Transverse colon (tissue), 4 donors: ENCODE results near the gene KRT4. TPM values are rescaled to one million over a fixed set of nuclear protein-coding genes. Genes with fewer than 3 reads are reported as not detected.

ENCODE experiments used
- DNase-seq: peaks from one replicate; pipeline ENCODE4 v3.0.0-alpha.2; 2019
- H3K27ac ChIP-seq, 4 donors: fragments of 200-600 bp; sonication (generic); 2 replicates each; pipeline ENCODE4 v1.5.1; 2016 to 2018; ENCODE audit warnings: inconsistent platforms in 4 of 4
- H3K27me3 ChIP-seq: fragments of 200-600 bp; sonication (generic); 2 replicates; pipeline ENCODE4 v1.5.1; 2017; ENCODE audit warnings: inconsistent platforms
- H3K36me3 ChIP-seq, 4 donors: fragments of 200-600 bp; sonication (generic); 2 replicates each; pipeline ENCODE4 v1.5.1; 2017 to 2019; ENCODE audit warnings: inconsistent platforms in 4 of 4
- H3K4me1 ChIP-seq, 4 donors: fragments of 200-600 bp; sonication (generic); 2 replicates each; pipeline ENCODE4 v1.5.1; 2017 to 2020; ENCODE audit warnings: inconsistent platforms in 4 of 4
- H3K4me3 ChIP-seq, 4 donors: fragments of 200-600 bp; sonication (generic); 1 replicate in 1 of 4; 2 replicates in 3 of 4; pipeline versions ENCODE4 v1.5.1 to v1.6.1; 2017 to 2019; ENCODE audit warnings: inconsistent platforms in 4 of 4
- H3K9me3 ChIP-seq, 2 donors: fragments of 200-600 bp; sonication (generic); 2 replicates each; pipeline ENCODE4 v1.5.1; 2017 to 2019; ENCODE audit warnings: inconsistent platforms in 2 of 2
- EP300 ChIP-seq: sonication (generic); formaldehyde crosslinking; IDR thresholded peaks from one replicate; pipeline ENCODE4 v1.6.1; 2017; ENCODE audit warnings: antibody characterized with exemption, low read depth
- POLR2A ChIP-seq: fragments of 450-650 bp; IDR thresholded peaks from one replicate; pipeline ENCODE4 v1.6.1; 2016; ENCODE audit warnings: antibody characterized with exemption, mild to moderate bottlenecking, moderate library complexity
- POLR2AphosphoS5 ChIP-seq, 3 donors: sonication (generic); formaldehyde crosslinking; IDR thresholded peaks; one replicate each; pipeline ENCODE4 v1.6.1; 2016; ENCODE audit warnings: antibody characterized with exemption in 3 of 3
- WGBS, 2 donors: methylation state at CpG; one replicate each; pipeline ENCODE4 v1.1.5; 2018; ENCODE audit warnings: low coverage in 1 of 2; 5-methylcytosine and 5-hydroxymethylcytosine counted together
- in situ Hi-C, 4 donors: fragments of 200-750 bp; cut with MboI; loops; one replicate each; pipeline versions ENCODE4 v1.15.0 to v1.15.1; 2017; ENCODE audit warnings: low sequenced_read_pairs in 3 of 4, low pct_ligation_motif_present in 1 of 4, low pct_unique_long_range_greater_than_20kb in 1 of 4
- intact Hi-C: fragments of 100-400 bp; cut with DNase I; formaldehyde crosslinking; loops from one replicate; pipeline ENCODE4 v1.15.1; 2023; ENCODE audit warnings: low total_unique reads
- total RNA-seq, 4 donors: library from RNA; depleted of rRNA; stranded (reverse); fragments of >200 nt; gene quantifications; one replicate each; pipeline ENCODE4 v1.1.0, GENCODE V29; 2016
- TF ChIP-seq, protein P1 (sequence below), 5 experiments: fragments of 200-600 bp in 3 of 5; fragments of 450-650 bp in 2 of 5; sonication (generic) in 3 of 5; IDR thresholded peaks; 1 replicate in 2 of 5; 2 replicates in 3 of 5; pipeline ENCODE4 v1.5.1; 2016 to 2017; ENCODE audit warnings: antibody characterized with exemption in 5 of 5, inconsistent platforms in 3 of 5, mild to moderate bottlenecking in 2 of 5, moderate library complexity in 1 of 5

KRT4 gene
- total RNA-seq, 4 donors from 2014 or later: not detected

- no peak overlapping the region for H3K4me3 ChIP-seq
- no peak for DNase-seq
- TF ChIP-seq POLR2A (no peak), POLR2AphosphoS5 (IDR thresholded peaks at IDR 0.05) (no peak), EP300 (no peak)
- TF ChIP-seq, protein P1, sequence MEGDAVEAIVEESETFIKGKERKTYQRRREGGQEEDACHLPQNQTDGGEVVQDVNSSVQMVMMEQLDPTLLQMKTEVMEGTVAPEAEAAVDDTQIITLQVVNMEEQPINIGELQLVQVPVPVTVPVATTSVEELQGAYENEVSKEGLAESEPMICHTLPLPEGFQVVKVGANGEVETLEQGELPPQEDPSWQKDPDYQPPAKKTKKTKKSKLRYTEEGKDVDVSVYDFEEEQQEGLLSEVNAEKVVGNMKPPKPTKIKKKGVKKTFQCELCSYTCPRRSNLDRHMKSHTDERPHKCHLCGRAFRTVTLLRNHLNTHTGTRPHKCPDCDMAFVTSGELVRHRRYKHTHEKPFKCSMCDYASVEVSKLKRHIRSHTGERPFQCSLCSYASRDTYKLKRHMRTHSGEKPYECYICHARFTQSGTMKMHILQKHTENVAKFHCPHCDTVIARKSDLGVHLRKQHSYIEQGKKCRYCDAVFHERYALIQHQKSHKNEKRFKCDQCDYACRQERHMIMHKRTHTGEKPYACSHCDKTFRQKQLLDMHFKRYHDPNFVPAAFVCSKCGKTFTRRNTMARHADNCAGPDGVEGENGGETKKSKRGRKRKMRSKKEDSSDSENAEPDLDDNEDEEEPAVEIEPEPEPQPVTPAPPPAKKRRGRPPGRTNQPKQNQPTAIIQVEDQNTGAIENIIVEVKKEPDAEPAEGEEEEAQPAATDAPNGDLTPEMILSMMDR (IDR thresholded peaks at IDR 0.05): no peak
- H3K9me3 ChIP-seq: no peaks in the 10 kb centered on the region
- no peak overlapping the region for H3K27ac ChIP-seq
- WGBS, 2 donors: 0 to 68% methylated on average over 1 to 6 of the region's 6 CpGs
- in situ Hi-C loops (no loop called here), intact Hi-C loops (no loop called here)
- peaks cover 0 to 7% (median 2%) of the 10 kb centered on the region in 4 donors for H3K4me1 ChIP-seq
- H3K36me3 ChIP-seq: no peaks in the 10 kb centered on the region
- H3K27me3 ChIP-seq: peaks cover 9% of the 10 kb centered on the region
Measured at GRCh38 chr12:52787324-52788191, 26.4 kb downstream of the KRT4 start.

DNA sequence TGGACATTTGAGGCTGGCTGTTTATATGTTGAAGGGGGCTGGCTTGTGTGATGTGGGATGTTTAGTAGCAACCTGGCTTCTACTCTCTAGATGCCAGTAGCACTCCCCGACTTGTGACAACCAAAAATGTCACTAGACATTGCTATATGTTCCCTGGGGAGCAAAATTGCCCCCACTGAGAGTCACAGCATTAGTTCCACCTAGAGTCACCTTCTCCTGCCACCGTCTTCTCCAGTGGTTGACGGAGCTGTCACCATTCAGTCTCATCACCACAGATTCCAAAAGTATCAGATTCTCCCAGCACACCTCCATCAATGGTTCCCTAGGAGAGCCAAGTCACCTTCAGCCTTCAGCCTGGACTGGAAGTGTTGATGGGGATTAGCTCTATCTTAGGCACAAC lies 29.0 kb downstream of the KRT4 start:
- H3K27me3 ChIP-seq: peaks cover 9% of the 10 kb centered on the region
- no peaks in the 10 kb centered on the region for H3K9me3 ChIP-seq
- TF ChIP-seq, protein P1 (IDR thresholded peaks at IDR 0.05): no peak
- TF ChIP-seq POLR2AphosphoS5 (IDR thresholded peaks at IDR 0.05) (no peak), EP300 (no peak), POLR2A (no peak)
- H3K27ac ChIP-seq: no peak overlapping the region
- H3K36me3 ChIP-seq: no peaks in the 10 kb centered on the region
- intact Hi-C loops (no loop called here), in situ Hi-C loops (no loop called here)
- no peak overlapping the region for H3K4me3 ChIP-seq
- 76% methylated on average over 3 of the region's 3 CpGs; no CpG with 5 or more reads in 1 of the 2 donors for WGBS, 2 donors
- no peak for DNase-seq
- peaks cover 0 to 3% (median 1%) of the 10 kb centered on the region in 4 donors for H3K4me1 ChIP-seq

DNA sequence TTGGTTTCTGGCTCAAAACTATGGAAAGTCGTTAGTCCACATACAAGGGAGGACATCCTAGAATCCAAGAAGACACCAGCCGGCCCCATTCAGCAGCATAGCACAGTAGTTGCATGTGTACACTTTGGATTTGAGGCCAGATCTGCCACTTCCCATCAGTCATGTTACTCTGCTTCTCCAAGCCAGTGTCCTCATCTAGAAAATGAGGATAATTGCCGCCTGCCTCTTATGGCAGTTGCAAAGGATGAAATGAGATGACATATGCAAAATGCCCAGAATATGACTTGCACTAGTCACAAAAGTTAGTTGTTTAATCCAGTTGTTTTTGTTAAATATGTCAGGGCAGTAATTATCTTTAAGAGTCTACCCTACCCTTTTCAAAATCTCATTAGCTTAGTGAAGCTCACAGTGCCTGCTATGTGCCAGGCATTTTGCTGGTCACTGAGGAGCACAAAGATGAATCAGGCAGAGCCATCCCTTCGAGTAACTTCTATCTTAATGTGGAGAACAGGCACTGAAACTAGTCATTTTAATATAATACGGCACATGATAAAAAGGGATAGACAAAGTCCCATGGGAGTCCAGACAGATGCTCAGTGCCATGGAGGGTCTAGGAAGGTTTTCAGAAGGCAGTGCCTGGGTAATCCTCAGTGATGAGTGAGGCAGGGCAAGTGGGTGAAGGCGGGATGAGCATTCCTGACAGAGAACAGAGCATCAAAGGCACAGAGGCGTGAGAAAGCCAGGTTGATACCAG lies 30.2 kb downstream of the KRT4 start:
- TF ChIP-seq POLR2AphosphoS5 (IDR thresholded peaks at IDR 0.05) (no peak), EP300 (no peak), POLR2A (no peak)
- TF ChIP-seq, protein P1 (IDR thresholded peaks at IDR 0.05): no peak
- no peak for DNase-seq
- in situ Hi-C loops: no loop called here
- Histone ChIP-seq H3K27ac (no peak overlapping the region), H3K4me1 (no peaks in the 10 kb centered on the region), H3K36me3 (no peaks in the 10 kb centered on the region), H3K27me3 (peaks cover 2% of the 10 kb centered on the region), H3K4me3 (no peak overlapping the region), H3K9me3 (no peaks in the 10 kb centered on the region)
- intact Hi-C loops: no loop called here
- 76 to 79% methylated on average over 3 to 7 of the region's 7 CpGs for WGBS, 2 donors

- no peaks in the 10 kb centered on the region for H3K4me1 ChIP-seq
- no peaks in the 10 kb centered on the region for H3K9me3 ChIP-seq
- H3K27me3 ChIP-seq: peaks cover 2% of the 10 kb centered on the region
- no peak overlapping the region for H3K27ac ChIP-seq
- TF ChIP-seq POLR2AphosphoS5 (IDR thresholded peaks at IDR 0.05): no peak
- TF ChIP-seq, protein P1 (IDR thresholded peaks at IDR 0.05): no peak
- no peak for TF ChIP-seq POLR2A
- TF ChIP-seq EP300: no peak
- no peak overlapping the region for H3K4me3 ChIP-seq
- 90 to 97% methylated on average over 4 of the region's 4 CpGs for WGBS, 2 donors
- DNase-seq: no peak
- intact Hi-C loops (no loop called here), in situ Hi-C loops (no loop called here)
- H3K36me3 ChIP-seq: no peaks in the 10 kb centered on the region
Measured at GRCh38 chr12:52782502-52782901, 31.4 kb downstream of the KRT4 start.
